VCaP (cell line): ENCODE results near the gene FARSB.
A peak's percentile ranks its signal among the peaks of the same experiment; 100 is the strongest.

ENCODE experiments used
- H3K27ac ChIP-seq: fragments of 450-650 bp; 2 replicates; pipeline ENCODE4 v1.5.1; 2017
- TF ChIP-seq, protein P1 (sequence below): fragments of 450-650 bp; conservative IDR thresholded peaks from 2 replicates; pipeline ENCODE4 v1.5.1; 2017; ENCODE audit warnings: mild to moderate bottlenecking, moderate library complexity

The FARSB gene

DNA sequence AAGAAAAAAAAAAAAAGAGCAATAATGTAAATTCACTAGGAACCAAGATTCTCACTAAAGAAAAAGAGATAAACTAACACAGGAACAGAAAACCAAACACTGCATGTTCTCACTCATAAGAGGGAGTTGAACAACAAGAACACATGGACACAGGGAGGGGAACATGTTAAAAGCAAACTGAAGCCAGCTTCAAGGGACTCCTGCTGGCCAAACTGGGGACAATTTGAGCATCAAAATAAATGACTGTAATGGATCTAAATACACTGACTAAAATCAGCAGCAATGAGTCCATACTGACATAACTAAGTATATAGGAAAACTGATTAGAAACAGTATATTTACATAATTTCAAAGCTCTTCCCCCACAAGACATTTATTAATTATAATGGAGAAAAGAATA, 73.0 kb downstream of the FARSB start:
- TF ChIP-seq, protein P1, sequence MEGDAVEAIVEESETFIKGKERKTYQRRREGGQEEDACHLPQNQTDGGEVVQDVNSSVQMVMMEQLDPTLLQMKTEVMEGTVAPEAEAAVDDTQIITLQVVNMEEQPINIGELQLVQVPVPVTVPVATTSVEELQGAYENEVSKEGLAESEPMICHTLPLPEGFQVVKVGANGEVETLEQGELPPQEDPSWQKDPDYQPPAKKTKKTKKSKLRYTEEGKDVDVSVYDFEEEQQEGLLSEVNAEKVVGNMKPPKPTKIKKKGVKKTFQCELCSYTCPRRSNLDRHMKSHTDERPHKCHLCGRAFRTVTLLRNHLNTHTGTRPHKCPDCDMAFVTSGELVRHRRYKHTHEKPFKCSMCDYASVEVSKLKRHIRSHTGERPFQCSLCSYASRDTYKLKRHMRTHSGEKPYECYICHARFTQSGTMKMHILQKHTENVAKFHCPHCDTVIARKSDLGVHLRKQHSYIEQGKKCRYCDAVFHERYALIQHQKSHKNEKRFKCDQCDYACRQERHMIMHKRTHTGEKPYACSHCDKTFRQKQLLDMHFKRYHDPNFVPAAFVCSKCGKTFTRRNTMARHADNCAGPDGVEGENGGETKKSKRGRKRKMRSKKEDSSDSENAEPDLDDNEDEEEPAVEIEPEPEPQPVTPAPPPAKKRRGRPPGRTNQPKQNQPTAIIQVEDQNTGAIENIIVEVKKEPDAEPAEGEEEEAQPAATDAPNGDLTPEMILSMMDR, result peak; percentile 73
- no peak overlapping the region for H3K27ac ChIP-seq

DNA sequence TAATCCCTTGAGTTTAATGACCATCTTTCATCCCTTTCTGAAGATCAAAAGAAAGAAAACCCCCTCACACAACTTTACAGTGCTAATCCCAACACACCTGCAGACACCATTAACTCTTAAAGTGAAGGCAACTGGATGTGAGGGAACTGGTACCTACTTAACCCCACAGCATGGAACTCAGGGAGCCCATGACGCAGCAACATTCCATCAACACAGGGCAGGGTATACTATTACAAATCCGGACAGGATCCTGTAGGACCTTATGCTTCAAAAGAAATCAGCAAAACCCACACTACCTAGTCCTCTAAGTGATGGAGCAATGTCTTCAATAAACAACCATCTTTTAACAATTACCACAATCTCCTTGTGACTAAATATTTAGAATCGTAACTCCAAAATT, 78.6 kb downstream of the FARSB start:
- H3K27ac ChIP-seq, result no peak overlapping the region
- TF ChIP-seq, protein P1, result no peak

DNA sequence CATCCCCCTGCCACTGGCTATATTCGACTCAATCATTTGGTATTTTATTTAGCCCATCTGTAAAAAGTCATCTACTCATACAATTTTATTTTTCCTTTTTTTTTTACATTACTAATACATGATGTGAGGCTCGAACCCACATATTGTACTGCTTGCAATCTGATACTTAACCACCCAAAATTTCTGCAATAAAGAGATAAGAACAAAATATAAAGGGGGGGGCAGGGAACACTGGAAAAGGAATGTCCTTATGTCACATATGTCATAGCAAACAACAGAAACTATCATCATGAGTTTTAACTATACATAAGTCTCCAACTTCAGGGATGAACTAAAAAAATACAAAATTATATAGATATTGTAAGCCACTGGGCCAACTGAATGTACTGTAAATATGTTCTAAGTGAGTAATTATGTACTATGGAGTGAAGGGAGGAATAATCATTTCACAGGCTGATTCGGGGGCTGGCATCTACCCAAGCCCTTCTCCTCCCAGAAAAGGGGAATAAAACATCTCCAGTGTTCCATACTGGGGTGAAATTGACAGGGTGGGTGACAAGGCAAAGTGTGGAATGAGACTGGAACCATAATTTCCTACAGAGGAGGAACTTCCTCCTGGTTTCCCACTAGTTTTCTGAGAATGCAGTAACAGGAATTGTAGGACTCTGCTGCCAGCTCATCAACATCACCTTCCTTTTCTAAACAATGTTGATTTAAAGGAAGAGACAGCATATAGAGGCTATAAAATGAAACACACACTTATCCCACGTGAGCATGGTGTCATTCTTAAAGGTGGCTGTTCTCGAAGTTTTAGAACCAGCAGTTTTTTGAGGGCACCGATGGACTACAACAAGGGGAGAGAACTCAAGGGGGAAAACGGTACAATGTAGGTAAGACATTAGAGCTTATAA, 79.5 kb downstream of the FARSB start:
- no peak overlapping the region for H3K27ac ChIP-seq
- TF ChIP-seq, protein P1, result no peak

DNA sequence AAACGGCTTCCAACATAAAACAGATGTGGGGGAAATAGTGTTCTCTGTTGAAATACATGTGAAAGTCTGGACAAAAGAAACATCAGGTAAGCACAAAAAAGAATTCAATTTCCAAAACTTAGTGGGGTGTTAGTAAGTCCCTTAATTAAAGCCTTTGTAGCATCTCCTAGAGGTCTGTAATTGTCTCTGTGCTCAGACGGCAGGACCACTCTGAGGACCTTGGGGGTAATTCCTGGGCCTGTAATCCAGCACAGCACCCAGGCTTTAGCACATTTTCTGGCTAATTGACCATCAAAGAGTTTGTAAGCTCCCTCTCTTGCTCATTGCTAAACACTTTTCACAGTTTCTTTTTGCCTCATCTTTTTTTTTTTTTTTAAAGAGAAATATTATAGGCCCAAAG, 80.3 kb downstream of the FARSB start:
- no peak overlapping the region for H3K27ac ChIP-seq
- TF ChIP-seq, protein P1, result no peak

DNA sequence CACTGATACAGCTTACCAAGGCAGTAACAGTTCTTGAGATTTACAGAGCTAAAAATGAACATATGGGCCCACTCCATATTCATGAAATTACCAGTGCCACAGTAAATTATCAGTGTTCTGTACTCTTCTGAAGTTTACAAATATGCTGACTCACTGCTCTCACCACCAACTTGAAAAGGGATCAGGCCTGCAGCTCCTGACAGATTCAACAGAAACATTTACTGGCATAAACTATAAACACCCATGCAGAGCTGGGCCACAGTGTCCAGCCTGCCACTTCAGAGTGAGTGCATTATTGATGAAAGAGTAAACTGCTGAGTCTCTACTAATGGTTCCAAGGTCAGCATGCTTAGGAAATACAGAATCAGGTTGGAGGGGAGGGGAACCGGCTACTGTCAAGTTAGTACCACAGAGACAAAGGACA, 83.1 kb downstream of the FARSB start:
- peak overlapping the region; percentile 84 for H3K27ac ChIP-seq
- TF ChIP-seq, protein P1, result no peak

DNA sequence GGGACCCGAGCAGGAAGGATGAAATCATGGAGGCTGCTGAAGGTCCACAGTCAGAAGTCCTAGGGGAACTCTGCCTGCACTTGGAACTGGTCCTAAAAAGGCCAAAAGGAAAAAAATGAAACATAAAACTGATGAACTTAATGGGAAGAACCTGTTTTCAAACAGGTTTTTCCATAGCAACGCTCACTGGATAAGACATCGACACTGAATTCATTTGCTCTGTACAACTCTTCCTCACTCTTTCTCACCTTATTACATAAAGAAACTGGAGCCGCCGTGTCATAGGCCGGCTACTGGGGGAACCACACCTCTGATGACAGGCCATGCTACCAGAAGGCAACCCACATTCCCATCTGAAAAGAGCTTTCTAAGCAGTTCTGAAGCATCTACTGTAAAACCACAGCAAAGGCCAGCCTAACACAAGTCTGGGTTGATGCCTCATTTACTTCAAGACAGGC, 83.6 kb downstream of the FARSB start:
- H3K27ac ChIP-seq, result peak overlapping the region; percentile 84
- TF ChIP-seq, protein P1, result no peak

DNA sequence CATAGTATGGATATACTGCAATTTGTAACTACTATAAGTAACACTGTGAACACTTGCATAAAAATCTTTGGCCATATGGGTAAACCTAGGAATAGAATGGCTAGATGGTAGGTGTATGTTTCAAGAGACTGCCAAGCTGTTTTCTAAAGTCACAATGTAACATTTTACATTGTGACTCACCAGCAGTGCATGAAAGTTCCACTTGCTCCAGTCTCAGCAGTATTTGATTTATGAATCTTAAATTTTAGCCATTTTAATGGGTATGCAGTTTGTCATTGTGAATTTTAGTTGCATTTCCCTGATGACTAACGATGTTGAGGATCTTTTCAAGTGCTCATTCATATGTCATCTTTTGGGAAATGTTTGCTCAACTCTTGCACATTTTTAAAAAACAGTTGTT, 86.1 kb downstream of the FARSB start:
- H3K27ac ChIP-seq, result peak overlapping the region; percentile 56; the same call in 1 of the 2 replicates
- TF ChIP-seq, protein P1, result no peak
